Measurements from ENCODE around the gene ONECUT1.

DNA sequence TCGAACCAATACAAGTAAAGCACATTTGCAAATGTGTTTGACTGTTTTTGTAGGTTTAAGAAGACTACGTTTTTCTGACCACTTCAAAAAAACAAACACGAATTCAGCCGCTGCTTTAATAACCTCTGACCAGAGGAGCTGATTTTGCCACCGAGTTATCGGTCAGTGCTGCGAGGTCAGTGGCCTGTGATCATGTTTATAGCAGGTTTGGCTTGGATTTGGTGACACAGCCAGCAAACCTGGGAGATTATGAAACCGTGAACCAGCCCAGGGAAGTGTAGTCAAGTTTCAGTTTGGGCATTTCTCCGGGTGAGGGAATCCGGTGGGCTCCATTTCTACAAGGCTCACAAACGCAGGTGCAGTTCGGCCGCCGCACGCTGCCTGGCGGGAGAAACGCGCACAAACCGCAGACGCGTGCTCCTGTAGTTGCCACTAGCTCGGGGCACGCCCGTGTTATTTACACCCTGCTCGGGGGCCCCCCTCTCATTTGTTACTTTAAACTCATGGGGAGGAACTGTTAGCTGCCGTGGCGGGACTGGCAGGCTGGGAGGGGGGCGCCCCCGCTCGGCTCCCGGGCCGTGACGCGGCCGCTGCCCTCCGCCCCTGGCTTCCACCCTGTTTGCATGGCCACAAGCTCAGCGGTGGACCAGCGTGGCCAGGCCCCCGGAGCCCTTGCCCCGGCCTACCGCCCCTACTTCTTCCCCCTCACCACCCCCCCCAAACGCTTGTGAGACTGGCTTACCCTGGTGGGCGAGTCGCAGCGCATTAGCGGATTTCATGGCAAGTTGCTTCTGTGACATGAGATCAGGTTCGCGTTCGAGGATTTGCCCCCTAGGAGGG, 13.6 kb upstream of the ONECUT1 start:
- TF ChIP-seq, protein P1, sequence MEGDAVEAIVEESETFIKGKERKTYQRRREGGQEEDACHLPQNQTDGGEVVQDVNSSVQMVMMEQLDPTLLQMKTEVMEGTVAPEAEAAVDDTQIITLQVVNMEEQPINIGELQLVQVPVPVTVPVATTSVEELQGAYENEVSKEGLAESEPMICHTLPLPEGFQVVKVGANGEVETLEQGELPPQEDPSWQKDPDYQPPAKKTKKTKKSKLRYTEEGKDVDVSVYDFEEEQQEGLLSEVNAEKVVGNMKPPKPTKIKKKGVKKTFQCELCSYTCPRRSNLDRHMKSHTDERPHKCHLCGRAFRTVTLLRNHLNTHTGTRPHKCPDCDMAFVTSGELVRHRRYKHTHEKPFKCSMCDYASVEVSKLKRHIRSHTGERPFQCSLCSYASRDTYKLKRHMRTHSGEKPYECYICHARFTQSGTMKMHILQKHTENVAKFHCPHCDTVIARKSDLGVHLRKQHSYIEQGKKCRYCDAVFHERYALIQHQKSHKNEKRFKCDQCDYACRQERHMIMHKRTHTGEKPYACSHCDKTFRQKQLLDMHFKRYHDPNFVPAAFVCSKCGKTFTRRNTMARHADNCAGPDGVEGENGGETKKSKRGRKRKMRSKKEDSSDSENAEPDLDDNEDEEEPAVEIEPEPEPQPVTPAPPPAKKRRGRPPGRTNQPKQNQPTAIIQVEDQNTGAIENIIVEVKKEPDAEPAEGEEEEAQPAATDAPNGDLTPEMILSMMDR (IDR thresholded peaks at IDR 0.05) = no peak
- no peak for TF ChIP-seq POLR2A (IDR thresholded peaks at IDR 0.05)
